HL-60 (cell line): ENCODE measurements around the gene TTC8.

ENCODE experiments used
- CTCF ChIP-seq: IDR thresholded peaks from one replicate; pipeline ENCODE4 v1.5.1; 2011; ENCODE audit warnings: low read length, control low read depth, inconsistent platforms; ENCODE audit not compliant: insufficient read depth
- GABPA ChIP-seq: IDR thresholded peaks from 2 replicates; pipeline ENCODE4 v1.6.1; 2012; ENCODE audit warnings: low read depth
- POLR2AphosphoS5 ChIP-seq: IDR thresholded peaks from 2 replicates; pipeline ENCODE4 v1.6.1; 2012; ENCODE audit warnings: low read depth
- REST ChIP-seq: IDR thresholded peaks from 2 replicates; pipeline ENCODE4 v1.6.1; 2012; ENCODE audit warnings: low read depth; ENCODE audit not compliant: insufficient replicate concordance
- SPI1 ChIP-seq: IDR thresholded peaks from 2 replicates; pipeline ENCODE4 v1.6.1; 2012; ENCODE audit warnings: low read depth, mild to moderate bottlenecking, borderline replicate concordance

GRCh38 chr14:88791629-88792472, 32.6 kb upstream of the TTC8 start:
- TF ChIP-seq POLR2AphosphoS5 (no peak), CTCF (no peak), REST (no peak), SPI1 (no peak), GABPA (no peak)
